Stomach (tissue), 19 donors: ENCODE data around the gene FBXL14. TPM values are rescaled to one million over a fixed set of nuclear protein-coding genes. Genes with fewer than 3 reads are reported as not detected.

Source experiments
- DNase-seq, 2 donors: peaks; one replicate each; pipeline versions ENCODE4 v3.0.0 to v3.0.0-alpha.2; 2013 to 2019
- H3K27ac ChIP-seq, 5 donors: fragments of 200-600 bp in 4 of 5; sonication (generic) in 4 of 5; one replicate each; pipeline ENCODE4 v1.5.1; 2013 to 2019; ENCODE audit warnings: mild to moderate bottlenecking in 1 of 5, moderate library complexity in 1 of 5
- H3K27me3 ChIP-seq, 3 donors: fragments of 200-600 bp; sonication (generic); one replicate each; pipeline ENCODE4 v1.5.1; 2017 to 2019; ENCODE audit warnings: mixed run types in 1 of 3
- H3K36me3 ChIP-seq, 4 donors: fragments of 200-600 bp; sonication (generic); 1 replicate in 3 of 4; 2 replicates in 1 of 4; pipeline ENCODE4 v1.5.1; 2016 to 2019
- H3K4me1 ChIP-seq, 4 donors: fragments of 200-600 bp; sonication (generic); one replicate each; pipeline ENCODE4 v1.5.1; 2016 to 2019
- H3K4me3 ChIP-seq, 4 donors: fragments of 200-600 bp; sonication (generic) in 3 of 4; one replicate each; pipeline ENCODE4 v1.5.1; 2016 to 2019; ENCODE audit warnings: mild to moderate bottlenecking in 1 of 4
- H3K9me3 ChIP-seq, 4 donors: fragments of 200-600 bp; sonication (generic); one replicate each; pipeline ENCODE4 v1.5.1; 2016 to 2019
- EP300 ChIP-seq: sonication (generic); formaldehyde crosslinking; IDR thresholded peaks from one replicate; pipeline ENCODE4 v1.6.1; 2017; ENCODE audit warnings: antibody characterized with exemption
- POLR2A ChIP-seq, 4 donors: fragments of 450-650 bp; IDR thresholded peaks; one replicate each; pipeline ENCODE4 v1.6.1; 2016; ENCODE audit warnings: antibody characterized with exemption in 4 of 4, control low read depth in 2 of 4, mild to moderate bottlenecking in 1 of 4, moderate library complexity in 1 of 4
- POLR2AphosphoS5 ChIP-seq, 3 donors: sonication (generic); formaldehyde crosslinking; IDR thresholded peaks; one replicate each; pipeline ENCODE4 v1.6.1; 2016; ENCODE audit warnings: antibody characterized with exemption in 3 of 3
- WGBS, 5 donors: extraction: QIAGEN DNeasy Blood & Tissue Kit in 3 of 5; methylation state at CpG; one replicate each; pipeline versions ENCODE4 v1.1.5 to v1.1.7; 2013 to 2018; 5-methylcytosine and 5-hydroxymethylcytosine counted together
- intact Hi-C: fragments of 100-400 bp; cut with DNase I; formaldehyde crosslinking; loops from one replicate; pipeline ENCODE4 v1.15.1; 2023; ENCODE audit warnings: low total_unique reads
- long read RNA-seq, 10 donors: transcript quantifications; one replicate each; lab custom pipeline, GENCODE V29; 2026
- polyA plus RNA-seq, 3 donors: library from polyadenylated mRNA; stranded (reverse); fragments of 200-250 nt; gene quantifications; one replicate each; pipeline ENCODE4 v1.2.3, GENCODE V29; 2013
- total RNA-seq, 5 donors: library from RNA; depleted of rRNA; stranded (reverse); fragments of >200 nt; gene quantifications; one replicate each; pipeline versions ENCODE4 v1.1.0 to v1.2.3, GENCODE V29; 2014 to 2016
- TF ChIP-seq, protein P1 (sequence below), 7 experiments: fragments of 450-650 bp in 4 of 7; fragments of 200-600 bp in 3 of 7; sonication (generic) in 3 of 7; IDR thresholded peaks; one replicate each; pipeline ENCODE4 v1.5.1; 2016 to 2019; ENCODE audit warnings: antibody characterized with exemption in 7 of 7, control low read depth in 2 of 7, mild to moderate bottlenecking in 1 of 7
- donor health status: healthy with polysubstance abuse.
- donor health status: Bipolar disorder and iron deficiency.
- donor health status: healthy.

Gene FBXL14, protein sequence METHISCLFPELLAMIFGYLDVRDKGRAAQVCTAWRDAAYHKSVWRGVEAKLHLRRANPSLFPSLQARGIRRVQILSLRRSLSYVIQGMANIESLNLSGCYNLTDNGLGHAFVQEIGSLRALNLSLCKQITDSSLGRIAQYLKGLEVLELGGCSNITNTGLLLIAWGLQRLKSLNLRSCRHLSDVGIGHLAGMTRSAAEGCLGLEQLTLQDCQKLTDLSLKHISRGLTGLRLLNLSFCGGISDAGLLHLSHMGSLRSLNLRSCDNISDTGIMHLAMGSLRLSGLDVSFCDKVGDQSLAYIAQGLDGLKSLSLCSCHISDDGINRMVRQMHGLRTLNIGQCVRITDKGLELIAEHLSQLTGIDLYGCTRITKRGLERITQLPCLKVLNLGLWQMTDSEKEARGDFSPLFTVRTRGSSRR
- total RNA-seq, result 10 to 100 TPM in 3 of 5 donors, 1 to 10 TPM in 1, not detected in 1; 5.4 to 36.2 (median 22.9) TPM
- polyA plus RNA-seq, result 1 to 10 TPM; 2.6 to 7.9 (median 7.2) TPM
- long read RNA-seq, donor 1, result 0 reads
- long read RNA-seq, donor 2, partial matches to known transcripts, result 0 of 1 reads
- long read RNA-seq, donor 2, other reads (novel, unspliced or antisense), result 0 of 1 reads
- long read RNA-seq, donor 3, result 0 reads
- long read RNA-seq, donor 4, result 0 reads
- long read RNA-seq, donor 5, result 0 reads
- long read RNA-seq, donor 6, partial matches to known transcripts, result 0 of 10 reads
- long read RNA-seq, donor 6, other reads (novel, unspliced or antisense), result 10 of 10 reads
- long read RNA-seq, donor 7, result 0 reads
- long read RNA-seq, donor 8, result 0 reads
- long read RNA-seq, donor 9, result 0 reads
- long read RNA-seq, donor 10, result 0 reads

DNA sequence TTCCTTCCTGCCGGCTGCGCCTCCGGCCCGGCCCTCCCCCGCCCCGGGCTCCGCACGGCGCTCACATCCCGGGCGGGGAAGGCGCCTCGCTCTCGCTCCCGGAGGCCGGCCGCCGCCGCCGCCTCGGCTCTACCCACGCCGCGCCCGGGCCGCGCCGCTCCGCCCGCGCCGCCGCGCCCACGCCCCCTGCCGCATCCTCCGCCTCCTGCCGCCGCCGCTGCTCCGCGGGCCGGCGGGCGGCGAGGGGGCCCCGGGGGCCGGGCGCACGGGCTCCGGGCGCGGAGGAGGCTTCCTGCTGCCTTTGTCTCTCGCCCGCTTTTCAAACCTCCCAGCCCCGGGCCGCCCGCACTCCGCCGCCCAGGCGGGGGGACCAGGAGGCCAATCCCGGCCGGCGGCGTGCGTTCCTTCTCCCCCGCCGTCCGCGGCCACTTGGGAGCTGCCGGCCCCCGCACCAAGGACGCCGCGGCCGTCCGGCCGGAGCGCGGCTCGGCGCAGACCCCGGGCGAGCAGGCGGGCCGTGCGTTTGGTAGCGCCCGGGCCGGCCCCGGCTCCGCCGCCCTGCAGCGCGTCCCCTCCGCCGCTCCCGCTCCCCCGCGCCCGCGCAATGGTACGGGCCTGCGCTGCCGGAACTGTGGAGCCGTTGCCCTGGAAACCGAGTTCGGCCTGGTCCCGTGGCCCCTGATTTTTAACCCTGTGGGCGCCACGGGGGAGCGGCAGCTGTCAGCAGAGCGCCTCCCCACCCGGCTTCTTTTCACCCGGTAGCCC, at the start of gene FBXL14:
FBXL14 (minus strand) TSS at position 321 of the 765 bp plus-strand sequence. CDS start 515 bp downstream, outside the sequence.
- Histone ChIP-seq H3K27ac (peak within 1 kb of the TSS; percentile 92 to 100 (median 95)), H3K9me3 (no peaks in the 10 kb centered on the region), H3K36me3 (no peaks in the 10 kb centered on the region), H3K4me3 (peak within 1 kb of the TSS; percentile 82 to 98 (median 88)), H3K4me1 (peaks cover 37 to 57% (median 48%) of the 10 kb centered on the region in 4 donors), H3K27me3 (no peaks in the 10 kb centered on the region)
- peak; percentile 90 to 97 for DNase-seq
- TF ChIP-seq POLR2AphosphoS5 (IDR thresholded peaks at IDR 0.05) (peak; percentile 54 to 78 (median 61)), POLR2A (IDR thresholded peaks at IDR 0.05) (no peak)
- 0 to 1% (median 1%) methylated on average over 13 to 113 of the region's 115 CpGs for WGBS, 5 donors
- intact Hi-C loops, result no loop called here

DNA sequence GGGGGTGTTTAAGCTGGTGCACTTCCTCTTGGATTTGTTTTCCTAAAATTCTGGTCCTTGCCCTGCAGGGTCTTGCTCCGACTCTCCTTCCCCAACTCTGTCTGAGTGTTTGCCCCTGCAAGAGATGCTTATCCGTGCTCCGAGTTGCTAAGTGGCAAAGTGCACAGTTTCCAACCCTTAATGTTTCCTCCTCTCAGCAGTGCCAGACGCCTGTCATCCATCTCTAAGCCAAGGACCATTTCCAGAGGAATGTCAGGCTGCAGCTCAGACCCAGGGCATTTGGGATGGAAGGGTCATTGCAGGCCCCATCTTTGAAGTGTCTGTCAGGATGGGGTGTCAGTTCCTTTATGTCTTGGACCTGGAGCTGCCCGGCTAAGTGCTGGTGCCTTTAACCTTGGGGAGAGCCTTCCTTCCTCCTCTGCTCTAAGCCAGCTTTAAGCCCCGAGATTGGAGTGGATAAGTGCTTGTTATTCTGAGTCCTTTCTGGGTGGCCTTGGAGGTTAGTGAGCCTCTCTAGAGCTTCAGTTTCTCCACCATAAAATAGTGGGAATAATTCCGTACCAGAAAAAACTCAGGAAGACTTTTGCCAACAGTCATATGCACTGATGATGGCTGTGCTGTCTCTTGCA, 49.6 kb upstream of the FBXL14 start:
- Histone ChIP-seq H3K4me1 (peaks cover 10 to 21% (median 17%) of the 10 kb centered on the region in 4 donors), H3K27ac (peak overlapping the region in 1 of 5 donors; percentile 66), H3K36me3 (peaks cover 0 to 24% (median 13%) of the 10 kb centered on the region in 4 donors), H3K27me3 (no peaks in the 10 kb centered on the region), H3K9me3 (no peaks in the 10 kb centered on the region), H3K4me3 (no peak overlapping the region)
- no peak for DNase-seq
- intact Hi-C loops, result no loop called here
- 45 to 65% (median 53%) methylated on average over 7 of the region's 7 CpGs for WGBS, 5 donors
- no peak for TF ChIP-seq POLR2AphosphoS5 (IDR thresholded peaks at IDR 0.05)
- no peak for TF ChIP-seq EP300
- TF ChIP-seq POLR2A (IDR thresholded peaks at IDR 0.05), result no peak
- TF ChIP-seq, protein P1, sequence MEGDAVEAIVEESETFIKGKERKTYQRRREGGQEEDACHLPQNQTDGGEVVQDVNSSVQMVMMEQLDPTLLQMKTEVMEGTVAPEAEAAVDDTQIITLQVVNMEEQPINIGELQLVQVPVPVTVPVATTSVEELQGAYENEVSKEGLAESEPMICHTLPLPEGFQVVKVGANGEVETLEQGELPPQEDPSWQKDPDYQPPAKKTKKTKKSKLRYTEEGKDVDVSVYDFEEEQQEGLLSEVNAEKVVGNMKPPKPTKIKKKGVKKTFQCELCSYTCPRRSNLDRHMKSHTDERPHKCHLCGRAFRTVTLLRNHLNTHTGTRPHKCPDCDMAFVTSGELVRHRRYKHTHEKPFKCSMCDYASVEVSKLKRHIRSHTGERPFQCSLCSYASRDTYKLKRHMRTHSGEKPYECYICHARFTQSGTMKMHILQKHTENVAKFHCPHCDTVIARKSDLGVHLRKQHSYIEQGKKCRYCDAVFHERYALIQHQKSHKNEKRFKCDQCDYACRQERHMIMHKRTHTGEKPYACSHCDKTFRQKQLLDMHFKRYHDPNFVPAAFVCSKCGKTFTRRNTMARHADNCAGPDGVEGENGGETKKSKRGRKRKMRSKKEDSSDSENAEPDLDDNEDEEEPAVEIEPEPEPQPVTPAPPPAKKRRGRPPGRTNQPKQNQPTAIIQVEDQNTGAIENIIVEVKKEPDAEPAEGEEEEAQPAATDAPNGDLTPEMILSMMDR (IDR thresholded peaks at IDR 0.05), result no peak

DNA sequence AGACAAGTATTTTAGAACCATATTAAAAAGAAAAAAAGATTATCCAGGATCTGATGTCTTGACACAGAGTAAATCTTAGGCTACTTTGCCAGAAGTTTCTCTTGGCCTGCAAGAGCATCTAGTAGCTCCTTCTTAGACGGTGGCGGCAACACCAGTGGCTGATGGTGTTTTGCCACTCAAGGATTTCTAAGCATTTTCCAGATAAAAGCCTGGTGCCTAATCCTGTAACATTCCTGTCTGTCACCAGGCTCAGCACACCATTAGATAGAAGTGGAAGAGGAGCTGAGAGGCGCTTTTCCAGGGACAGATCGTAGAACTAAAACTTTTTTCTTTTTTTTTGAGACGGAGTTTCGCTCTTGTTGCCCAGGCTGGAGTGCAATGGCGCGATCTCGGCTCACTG, 48.7 kb upstream of the FBXL14 start:
- intact Hi-C loops, result no loop called here
- no peaks in the 10 kb centered on the region for H3K9me3 ChIP-seq
- peaks cover 10 to 21% (median 17%) of the 10 kb centered on the region in 4 donors for H3K4me1 ChIP-seq
- H3K27me3 ChIP-seq, result no peaks in the 10 kb centered on the region
- TF ChIP-seq POLR2A (IDR thresholded peaks at IDR 0.05) (no peak), EP300 (no peak), POLR2AphosphoS5 (IDR thresholded peaks at IDR 0.05) (no peak)
- TF ChIP-seq, protein P1 (IDR thresholded peaks at IDR 0.05), result no peak
- H3K36me3 ChIP-seq, result peaks cover 0 to 24% (median 13%) of the 10 kb centered on the region in 4 donors
- H3K27ac ChIP-seq, result peak overlapping the region in 1 of 5 donors; percentile 18
- H3K4me3 ChIP-seq, result no peak overlapping the region
- 81 to 94% (median 93%) methylated on average over 9 of the region's 9 CpGs for WGBS, 5 donors
- no peak for DNase-seq

DNA sequence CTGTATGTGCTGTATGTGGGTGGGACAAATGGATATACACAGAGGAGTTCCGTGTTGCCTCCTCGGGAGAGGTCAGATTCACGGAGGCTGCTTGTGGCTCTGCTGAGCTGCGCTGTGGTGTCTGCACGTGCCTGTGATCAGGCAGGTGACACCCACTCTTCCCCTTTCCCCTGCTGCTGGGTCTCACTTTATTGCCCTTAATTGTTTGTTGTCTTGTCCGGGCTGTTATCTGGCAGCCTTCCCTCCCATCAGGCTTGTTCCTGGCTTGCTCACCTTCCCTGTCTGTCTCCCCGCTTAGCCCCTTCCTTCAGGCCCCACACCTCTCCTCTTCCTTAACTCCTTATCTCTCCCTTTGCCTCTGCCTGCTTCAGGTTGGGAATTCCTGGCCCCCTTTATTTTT, 48.1 kb upstream of the FBXL14 start:
- intact Hi-C loops, result no loop called here
- Histone ChIP-seq H3K4me1 (peaks cover 10 to 21% (median 17%) of the 10 kb centered on the region in 4 donors), H3K27me3 (no peaks in the 10 kb centered on the region), H3K4me3 (no peak overlapping the region), H3K36me3 (peaks cover 0 to 24% (median 11%) of the 10 kb centered on the region in 4 donors), H3K27ac (peak overlapping the region in 1 of 5 donors; percentile 1), H3K9me3 (no peaks in the 10 kb centered on the region)
- no peak for DNase-seq
- no peak for TF ChIP-seq EP300
- TF ChIP-seq POLR2AphosphoS5 (IDR thresholded peaks at IDR 0.05), result no peak
- TF ChIP-seq, protein P1 (IDR thresholded peaks at IDR 0.05), result no peak
- no peak for TF ChIP-seq POLR2A (IDR thresholded peaks at IDR 0.05)
- 64 to 78% (median 72%) methylated on average over 7 of the region's 7 CpGs for whole genome bisulfite sequencing, 5 donors
